ENCODE data around the gene KCNQ1OT1. TPM values are rescaled to one million over a fixed set of nuclear protein-coding genes. Genes with fewer than 3 reads are reported as not detected.

The KCNQ1OT1 gene
- total RNA-seq, 1 experiment from 2014 or later, result 1.3 TPM

DNA sequence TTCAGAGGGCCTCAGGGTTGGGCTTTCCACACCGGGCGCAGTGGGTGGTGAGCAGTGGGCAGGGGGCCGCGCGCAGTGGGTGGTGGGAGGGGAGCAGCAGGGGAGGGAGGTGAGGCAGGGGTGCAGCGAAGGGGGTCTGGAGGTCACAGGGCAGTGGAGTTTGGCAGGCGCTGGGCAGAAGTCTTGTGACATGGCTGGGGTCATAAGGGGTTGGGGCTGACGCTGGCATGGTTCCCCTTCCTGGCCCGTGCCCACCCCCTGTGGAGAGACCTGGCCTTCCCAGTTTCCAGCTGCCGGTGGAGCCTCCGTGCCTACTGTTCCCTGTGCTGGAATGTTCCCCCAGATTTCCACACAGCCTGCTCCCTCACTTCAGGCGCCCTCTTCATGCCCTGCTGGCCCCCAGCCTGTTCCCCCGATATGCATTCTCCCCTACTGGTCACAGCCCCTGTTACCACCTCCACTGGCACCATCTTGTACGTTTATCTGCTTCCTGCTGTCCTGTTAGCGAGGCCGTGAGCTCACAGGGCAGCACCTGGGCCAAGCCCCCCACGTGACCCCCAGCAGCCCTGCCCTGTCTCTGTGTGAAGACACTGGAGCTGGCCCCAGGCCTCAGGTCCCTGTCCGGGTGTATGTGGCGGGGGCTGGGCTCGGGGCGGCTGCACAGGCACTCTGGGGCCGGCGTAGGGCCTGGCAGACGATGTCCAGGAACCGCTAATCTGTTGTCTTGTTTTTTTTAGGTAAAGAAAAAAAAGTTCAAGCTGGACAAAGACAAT is 111.6 kb downstream of the KCNQ1OT1 start:
- no peaks in the 10 kb centered on the region for H3K36me3 Mint-ChIP-seq (ENCODE audit: insufficient read depth, unreplicated experiment)
- no peaks in the 10 kb centered on the region for H3K4me1 Mint-ChIP-seq (ENCODE audit: insufficient read depth, unreplicated experiment)
- TF ChIP-seq, protein P1, sequence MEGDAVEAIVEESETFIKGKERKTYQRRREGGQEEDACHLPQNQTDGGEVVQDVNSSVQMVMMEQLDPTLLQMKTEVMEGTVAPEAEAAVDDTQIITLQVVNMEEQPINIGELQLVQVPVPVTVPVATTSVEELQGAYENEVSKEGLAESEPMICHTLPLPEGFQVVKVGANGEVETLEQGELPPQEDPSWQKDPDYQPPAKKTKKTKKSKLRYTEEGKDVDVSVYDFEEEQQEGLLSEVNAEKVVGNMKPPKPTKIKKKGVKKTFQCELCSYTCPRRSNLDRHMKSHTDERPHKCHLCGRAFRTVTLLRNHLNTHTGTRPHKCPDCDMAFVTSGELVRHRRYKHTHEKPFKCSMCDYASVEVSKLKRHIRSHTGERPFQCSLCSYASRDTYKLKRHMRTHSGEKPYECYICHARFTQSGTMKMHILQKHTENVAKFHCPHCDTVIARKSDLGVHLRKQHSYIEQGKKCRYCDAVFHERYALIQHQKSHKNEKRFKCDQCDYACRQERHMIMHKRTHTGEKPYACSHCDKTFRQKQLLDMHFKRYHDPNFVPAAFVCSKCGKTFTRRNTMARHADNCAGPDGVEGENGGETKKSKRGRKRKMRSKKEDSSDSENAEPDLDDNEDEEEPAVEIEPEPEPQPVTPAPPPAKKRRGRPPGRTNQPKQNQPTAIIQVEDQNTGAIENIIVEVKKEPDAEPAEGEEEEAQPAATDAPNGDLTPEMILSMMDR (IDR thresholded peaks at IDR 0.05; ENCODE audit: unreplicated experiment), result no peak
- DNase-seq (ENCODE audit: unreplicated experiment), result no peak
- POLR2A ChIA-PET, result no interaction called here
- intact Hi-C loops (cut with micrococcal nuclease), result no loop called here
- H3K27ac Mint-ChIP-seq (ENCODE audit: low read depth, unreplicated experiment), result no peak overlapping the region
- H3K9me3 Mint-ChIP-seq (ENCODE audit: unreplicated experiment), result no peaks in the 10 kb centered on the region
- peaks cover 1% of the 10 kb centered on the region for H3K27me3 Mint-ChIP-seq (ENCODE audit: insufficient read depth, unreplicated experiment)
- BruUV-seq (replicated peaks), result no TSS peak
- H3K4me3 Mint-ChIP-seq (ENCODE audit: unreplicated experiment), result no peak overlapping the region
- CTCF ChIA-PET, result no interaction called here

DNA sequence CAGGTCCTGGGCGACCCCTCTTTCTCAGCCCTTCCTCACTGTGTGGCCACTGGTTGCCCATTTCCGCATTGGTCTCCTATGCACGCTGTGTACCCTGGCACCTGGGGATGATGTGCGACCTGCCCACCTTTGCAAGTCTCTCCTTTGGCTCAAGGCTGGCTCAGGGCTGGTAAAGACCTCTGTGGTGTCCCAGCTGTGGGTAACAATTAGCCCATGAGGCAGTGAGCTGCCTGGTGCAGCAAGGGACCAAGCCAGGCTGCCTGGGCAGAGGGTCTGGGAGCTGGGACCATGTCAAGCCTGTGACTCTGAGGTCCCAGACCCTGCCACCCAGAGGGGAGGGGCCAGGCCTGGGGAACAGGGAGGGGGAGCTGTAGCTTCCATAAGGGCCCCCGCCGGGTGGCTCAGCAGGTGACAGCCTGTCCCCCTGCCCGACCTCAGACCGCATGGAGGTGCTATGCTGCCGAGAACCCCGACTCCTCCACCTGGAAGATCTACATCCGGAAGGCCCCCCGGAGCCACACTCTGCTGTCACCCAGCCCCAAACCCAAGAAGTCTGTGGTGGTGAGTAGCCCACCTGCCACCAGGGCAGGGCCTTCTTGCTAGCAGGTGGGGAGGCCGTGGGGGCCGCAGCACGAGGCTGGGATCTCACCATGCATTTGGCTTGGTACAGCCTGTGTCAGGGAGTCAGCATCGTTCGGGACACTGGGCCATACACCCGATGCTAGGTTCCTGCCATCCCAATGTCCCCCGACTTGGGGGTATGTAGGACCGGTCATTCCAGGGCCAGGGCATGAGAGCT is 112.5 kb downstream of the KCNQ1OT1 start:
- no peaks in the 10 kb centered on the region for H3K4me1 Mint-ChIP-seq (ENCODE audit: insufficient read depth, unreplicated experiment)
- no peak overlapping the region for H3K27ac Mint-ChIP-seq (ENCODE audit: low read depth, unreplicated experiment)
- CTCF ChIA-PET, result no interaction called here
- no peaks in the 10 kb centered on the region for H3K36me3 Mint-ChIP-seq (ENCODE audit: insufficient read depth, unreplicated experiment)
- TF ChIP-seq, protein P1 (IDR thresholded peaks at IDR 0.05; ENCODE audit: unreplicated experiment), result no peak
- POLR2A ChIA-PET, result no interaction called here
- intact Hi-C loops (cut with micrococcal nuclease), result no loop called here
- no peaks in the 10 kb centered on the region for H3K27me3 Mint-ChIP-seq (ENCODE audit: insufficient read depth, unreplicated experiment)
- no peak for DNase-seq (ENCODE audit: unreplicated experiment)
- BruUV-seq (replicated peaks), result no TSS peak
- no peak overlapping the region for H3K4me3 Mint-ChIP-seq (ENCODE audit: unreplicated experiment)
- no peaks in the 10 kb centered on the region for H3K9me3 Mint-ChIP-seq (ENCODE audit: unreplicated experiment)

DNA sequence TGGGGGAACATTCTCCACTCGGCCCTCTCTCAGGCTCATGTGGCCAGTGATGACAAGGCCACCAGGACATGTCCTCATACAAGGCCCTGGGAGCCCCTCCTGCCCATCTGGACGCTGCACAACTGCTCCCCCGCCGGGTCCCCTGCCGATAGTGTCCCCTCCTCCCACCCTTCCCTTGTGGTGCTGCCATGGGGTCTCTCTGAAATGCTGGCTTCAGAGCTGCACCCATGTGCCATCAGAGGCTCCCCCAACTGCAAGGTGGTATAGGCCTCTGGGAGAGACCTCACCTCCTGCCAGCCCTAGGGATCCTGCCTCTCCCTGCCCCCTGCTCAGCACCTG is 113.0 kb downstream of the KCNQ1OT1 start:
- ChIA-PET CTCF (no interaction called here), POLR2A (no interaction called here)
- no peaks in the 10 kb centered on the region for H3K36me3 Mint-ChIP-seq (ENCODE audit: insufficient read depth, unreplicated experiment)
- H3K4me1 Mint-ChIP-seq (ENCODE audit: insufficient read depth, unreplicated experiment), result no peaks in the 10 kb centered on the region
- H3K9me3 Mint-ChIP-seq (ENCODE audit: unreplicated experiment), result no peaks in the 10 kb centered on the region
- BruUV-seq (replicated peaks), result no TSS peak
- H3K27ac Mint-ChIP-seq (ENCODE audit: low read depth, unreplicated experiment), result no peak overlapping the region
- intact Hi-C loops (cut with micrococcal nuclease), result no loop called here
- no peaks in the 10 kb centered on the region for H3K27me3 Mint-ChIP-seq (ENCODE audit: insufficient read depth, unreplicated experiment)
- no peak overlapping the region for H3K4me3 Mint-ChIP-seq (ENCODE audit: unreplicated experiment)
- TF ChIP-seq, protein P1 (IDR thresholded peaks at IDR 0.05; ENCODE audit: unreplicated experiment), result no peak
- DNase-seq (ENCODE audit: unreplicated experiment), result no peak

DNA sequence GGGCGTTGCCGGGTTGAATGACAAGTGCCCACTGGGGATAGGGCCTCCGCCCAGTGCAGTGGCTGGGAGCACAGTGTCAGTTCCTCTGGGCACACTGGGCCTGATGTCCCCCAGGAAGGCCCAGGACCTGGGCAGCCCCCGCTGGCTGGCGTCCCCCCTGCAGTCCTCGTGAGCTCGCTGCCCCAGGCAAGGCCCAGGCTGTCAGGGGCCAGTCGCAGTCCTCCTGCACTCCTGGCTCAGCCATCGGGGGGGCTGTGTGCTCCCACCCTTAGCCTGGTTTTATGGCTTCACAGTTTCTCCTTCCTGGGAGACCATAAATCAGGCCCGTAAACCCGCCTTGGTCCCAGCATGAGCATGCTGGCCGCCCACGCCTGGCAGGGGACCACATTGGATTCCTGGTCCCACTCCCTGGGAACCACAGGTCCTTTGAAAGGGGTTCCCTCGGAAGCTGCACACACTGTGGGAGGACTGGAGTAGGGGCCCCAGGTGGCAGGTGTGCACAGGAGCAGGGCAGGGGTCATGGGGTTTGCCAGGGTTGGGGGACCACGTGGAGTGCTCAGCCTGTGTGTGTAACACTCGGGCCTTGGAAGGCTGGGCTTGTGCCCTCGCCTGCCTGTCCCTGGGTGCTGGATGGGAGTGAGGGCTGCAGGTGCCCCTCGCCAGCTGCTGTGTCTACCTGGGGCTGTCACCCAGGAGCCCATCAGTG is 113.6 kb downstream of the KCNQ1OT1 start:
- no peaks in the 10 kb centered on the region for H3K27me3 Mint-ChIP-seq (ENCODE audit: insufficient read depth, unreplicated experiment)
- H3K36me3 Mint-ChIP-seq (ENCODE audit: insufficient read depth, unreplicated experiment), result no peaks in the 10 kb centered on the region
- BruUV-seq (replicated peaks), result no TSS peak
- POLR2A ChIA-PET, result no interaction called here
- no peak for DNase-seq (ENCODE audit: unreplicated experiment)
- CTCF ChIA-PET, result no interaction called here
- H3K4me1 Mint-ChIP-seq (ENCODE audit: insufficient read depth, unreplicated experiment), result no peaks in the 10 kb centered on the region
- H3K27ac Mint-ChIP-seq (ENCODE audit: low read depth, unreplicated experiment), result no peak overlapping the region
- no peaks in the 10 kb centered on the region for H3K9me3 Mint-ChIP-seq (ENCODE audit: unreplicated experiment)
- TF ChIP-seq, protein P1 (IDR thresholded peaks at IDR 0.05; ENCODE audit: unreplicated experiment), result no peak
- H3K4me3 Mint-ChIP-seq (ENCODE audit: unreplicated experiment), result no peak overlapping the region
- intact Hi-C loops (cut with micrococcal nuclease), result no loop called here
